AG09319 (cell line): ENCODE measurements around the gene MESP2.

Source experiments
- DNase-seq: peaks from one replicate; pipeline ENCODE4 v3.0.0-alpha.2; 2010; ENCODE audit warnings: low read depth; ENCODE audit errors: extremely low read depth
- TF ChIP-seq, protein P1 (sequence below): IDR thresholded peaks from 2 replicates; pipeline ENCODE4 v1.5.1; 2011; ENCODE audit warnings: low read depth, mild to moderate bottlenecking, inconsistent platforms, low read length, moderate library complexity

The MESP2 gene

DNA sequence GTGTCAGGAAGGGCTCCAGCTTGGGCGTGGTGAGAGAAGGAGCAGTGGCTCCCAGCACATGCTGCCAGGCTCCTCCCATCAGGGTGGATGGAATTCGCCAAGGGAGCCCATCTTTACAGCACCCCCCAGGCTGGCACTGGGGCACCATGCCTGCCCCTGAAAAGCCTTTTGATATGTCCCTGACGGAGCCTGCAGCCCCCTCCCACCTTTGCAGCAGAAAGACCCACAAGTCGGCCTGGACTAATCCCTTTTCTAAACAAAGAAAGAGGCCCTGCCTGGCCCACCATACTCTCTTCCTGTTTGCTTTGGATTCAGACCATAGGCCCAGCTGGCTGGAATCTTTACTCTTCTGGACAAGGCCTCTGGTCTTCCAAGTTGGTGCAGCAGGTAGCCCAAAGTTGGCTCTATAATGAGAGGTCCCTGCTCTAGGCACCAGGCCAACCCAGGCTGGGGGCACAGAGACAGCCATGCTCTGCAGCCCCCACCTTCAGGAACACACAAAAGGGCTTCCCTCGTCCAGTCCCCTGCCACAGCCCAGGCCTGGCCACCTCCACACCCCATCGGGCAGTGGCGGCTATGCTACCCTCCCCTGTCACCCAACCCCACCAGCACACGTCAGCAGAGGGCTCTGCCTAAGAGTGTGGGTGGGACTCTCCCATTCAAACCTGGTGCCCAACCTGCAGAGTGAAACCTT lies 33.1 kb downstream of the MESP2 start:
- TF ChIP-seq, protein P1, sequence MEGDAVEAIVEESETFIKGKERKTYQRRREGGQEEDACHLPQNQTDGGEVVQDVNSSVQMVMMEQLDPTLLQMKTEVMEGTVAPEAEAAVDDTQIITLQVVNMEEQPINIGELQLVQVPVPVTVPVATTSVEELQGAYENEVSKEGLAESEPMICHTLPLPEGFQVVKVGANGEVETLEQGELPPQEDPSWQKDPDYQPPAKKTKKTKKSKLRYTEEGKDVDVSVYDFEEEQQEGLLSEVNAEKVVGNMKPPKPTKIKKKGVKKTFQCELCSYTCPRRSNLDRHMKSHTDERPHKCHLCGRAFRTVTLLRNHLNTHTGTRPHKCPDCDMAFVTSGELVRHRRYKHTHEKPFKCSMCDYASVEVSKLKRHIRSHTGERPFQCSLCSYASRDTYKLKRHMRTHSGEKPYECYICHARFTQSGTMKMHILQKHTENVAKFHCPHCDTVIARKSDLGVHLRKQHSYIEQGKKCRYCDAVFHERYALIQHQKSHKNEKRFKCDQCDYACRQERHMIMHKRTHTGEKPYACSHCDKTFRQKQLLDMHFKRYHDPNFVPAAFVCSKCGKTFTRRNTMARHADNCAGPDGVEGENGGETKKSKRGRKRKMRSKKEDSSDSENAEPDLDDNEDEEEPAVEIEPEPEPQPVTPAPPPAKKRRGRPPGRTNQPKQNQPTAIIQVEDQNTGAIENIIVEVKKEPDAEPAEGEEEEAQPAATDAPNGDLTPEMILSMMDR, result no peak
- no peak for DNase-seq

DNA sequence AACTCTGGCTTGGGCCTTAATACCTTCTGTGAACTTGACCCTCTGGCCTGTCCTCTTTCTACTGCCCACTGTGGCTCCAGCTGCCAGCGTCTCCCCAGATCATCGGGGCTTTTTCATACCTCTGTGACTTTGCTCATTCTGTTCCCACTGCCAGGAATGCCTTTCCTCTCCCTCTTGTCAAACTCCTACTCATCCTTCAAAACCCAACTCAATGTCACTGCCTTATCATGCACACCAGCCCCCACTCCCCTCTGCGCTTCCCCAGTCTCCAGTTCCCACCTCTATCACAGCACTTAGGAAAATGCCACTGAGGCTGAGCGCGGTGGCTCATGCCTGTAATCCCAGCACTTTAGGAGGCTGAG lies 33.6 kb downstream of the MESP2 start:
- TF ChIP-seq, protein P1, result no peak
- no peak for DNase-seq

DNA sequence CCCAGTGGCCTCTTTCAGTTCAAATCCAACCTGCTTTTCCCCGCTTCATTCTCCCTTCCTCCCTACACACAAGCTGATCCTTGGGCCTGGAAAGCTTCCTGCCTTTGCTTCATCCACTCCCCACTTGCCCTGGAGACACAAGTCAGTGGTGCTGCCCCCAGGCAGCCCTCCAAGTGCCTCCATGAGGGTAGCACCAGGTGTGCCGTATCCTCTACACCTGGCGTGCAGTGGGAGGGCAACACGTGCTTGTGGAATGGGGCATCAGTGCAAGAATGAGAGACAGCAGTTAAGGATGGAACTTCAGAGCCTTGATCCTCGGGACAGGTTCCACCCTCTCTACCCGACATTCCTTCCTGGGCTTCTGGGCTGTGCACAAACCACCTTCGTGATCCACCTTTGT lies 34.7 kb downstream of the MESP2 start:
- TF ChIP-seq, protein P1, result no peak
- no peak for DNase-seq

DNA sequence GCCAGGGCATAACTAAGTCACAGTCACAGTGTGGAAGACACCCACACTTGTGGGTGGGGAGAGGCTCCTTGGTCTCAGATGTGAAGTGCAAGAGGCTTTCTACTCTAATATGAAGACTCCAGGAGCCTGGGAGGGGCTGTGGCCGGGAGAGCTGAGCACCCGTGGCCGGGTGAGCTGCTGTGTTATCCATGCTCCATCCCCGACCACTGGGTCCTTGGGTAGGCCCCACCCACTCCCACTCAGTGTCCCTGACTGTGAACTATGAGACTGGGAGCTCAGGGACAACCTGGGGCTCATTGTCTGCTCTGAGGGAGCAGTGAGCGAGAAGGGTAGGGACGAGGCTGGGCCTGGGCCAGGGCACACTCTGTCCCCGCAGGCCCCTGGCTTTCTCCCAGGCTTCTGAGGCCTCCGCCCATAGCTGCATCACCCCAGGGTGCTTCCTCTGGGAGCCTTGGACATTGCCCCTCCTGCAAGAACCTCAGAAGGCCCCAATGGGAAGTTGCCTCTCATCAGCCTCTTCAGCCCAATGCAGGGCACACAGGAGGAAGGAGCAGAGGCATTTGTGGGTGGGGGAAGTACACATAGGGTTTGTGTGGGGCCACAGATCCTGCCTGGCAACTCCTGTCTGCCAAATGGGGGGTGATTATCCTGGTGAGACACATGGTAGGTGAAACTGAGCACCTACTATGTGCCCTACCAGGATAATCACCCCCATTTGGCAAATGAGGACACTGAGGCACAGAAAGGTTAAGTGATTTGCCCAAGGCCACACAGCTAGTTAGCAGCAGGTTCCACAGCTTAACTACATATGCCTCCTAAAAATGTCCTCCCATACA lies 36.1 kb downstream of the MESP2 start:
- TF ChIP-seq, protein P1, result no peak
- no peak for DNase-seq

DNA sequence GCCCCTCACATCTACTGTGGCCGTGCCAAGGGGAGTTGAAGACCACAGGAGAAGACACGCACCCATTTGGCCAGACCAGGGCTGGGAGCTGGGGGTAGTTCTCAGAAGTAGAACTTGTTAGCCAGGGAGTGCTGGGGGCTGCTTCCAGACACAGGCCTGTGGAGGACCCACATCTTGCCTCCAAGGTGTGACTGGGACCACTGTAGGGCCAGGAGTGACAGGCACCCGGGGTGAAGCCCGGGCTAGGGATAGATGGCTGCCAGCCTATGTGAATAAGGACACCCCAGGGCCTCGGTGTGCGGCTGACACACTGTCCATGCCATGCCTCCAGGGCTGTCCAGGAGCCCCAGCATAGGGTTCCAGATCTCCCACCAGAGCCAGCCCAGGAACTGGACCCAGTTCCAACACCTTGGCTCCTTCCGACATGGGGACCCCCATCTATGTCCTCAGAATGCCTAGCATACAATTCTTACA lies 36.8 kb downstream of the MESP2 start:
- TF ChIP-seq, protein P1, result no peak
- no peak for DNase-seq

DNA sequence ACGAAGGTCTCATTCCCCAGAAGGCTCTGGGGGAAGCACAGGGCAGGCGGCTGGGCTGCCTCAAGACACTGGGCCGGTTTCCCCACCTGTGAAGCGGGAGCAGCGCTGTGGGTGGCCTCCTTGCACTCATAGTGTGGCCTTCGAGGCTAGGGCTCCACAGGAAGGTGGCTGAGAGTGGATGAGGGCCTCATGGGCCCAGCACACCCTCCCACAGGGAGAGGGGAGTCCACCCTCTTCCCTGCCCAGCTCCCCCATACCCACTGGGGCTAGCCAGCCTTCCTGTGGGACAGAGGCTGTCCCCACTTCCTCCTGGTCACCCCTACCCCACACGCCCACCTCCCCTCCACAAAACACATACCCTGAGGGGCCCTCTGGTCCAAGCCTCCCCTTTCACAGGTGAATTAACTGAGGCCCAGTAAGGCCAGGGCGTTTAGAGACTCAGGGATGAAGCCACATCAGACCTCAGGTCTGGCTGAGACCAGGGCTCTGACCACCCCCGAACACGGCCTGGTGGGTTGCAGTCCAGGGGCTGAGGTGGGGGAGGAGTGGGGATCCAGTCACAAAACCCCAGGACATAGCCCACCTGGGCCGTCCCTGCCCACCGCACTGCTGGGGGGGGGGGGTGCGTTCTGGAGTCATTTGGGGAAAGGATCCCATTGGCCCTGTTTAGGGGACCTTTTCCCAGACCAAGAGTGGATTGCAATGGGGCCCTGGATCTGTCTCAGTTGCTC lies 37.4 kb downstream of the MESP2 start:
- TF ChIP-seq, protein P1, result no peak
- DNase-seq, result no peak
